WTC11 (cell line): ENCODE results near the gene SOCS3. TPM values are rescaled to one million over a fixed set of nuclear protein-coding genes. Genes with fewer than 3 reads are reported as not detected.

Experiments used
- ATAC-seq: fragments of 200-7000 bp; cut with Tn5 transposase; 2 replicates; pipeline ENCODE4 v1.10.0; 2021; ENCODE audit warnings: mild to moderate bottlenecking, moderate library complexity
- CTCF ChIA-PET: fragments of 300-600 bp; sonication (Branson Sonifier 250); formaldehyde crosslinking; loops from one replicate; lab custom pipeline; 2021; ENCODE audit warnings: antibody characterized with exemption; lab: Charles Lee
- POLR2A ChIA-PET: fragments of 350-600 bp; sonication (Branson Sonifier 250); formaldehyde crosslinking; loops from one replicate; lab custom pipeline; 2021; ENCODE audit warnings: antibody characterized with exemption; lab: Charles Lee
- DNase-seq: peaks from one replicate; pipeline ENCODE4 v3.0.0; 2021; ENCODE audit warnings: low spot score
- H3K27ac Mint-ChIP-seq: 2 replicates; pipeline ENCODE4 v1.8.0; 2021; ENCODE audit warnings: mixed read lengths
- H3K27me3 Mint-ChIP-seq: 2 replicates; pipeline ENCODE4 v1.8.0; 2021; ENCODE audit warnings: low read depth, mild to moderate bottlenecking, moderate library complexity, mixed read lengths
- H3K36me3 Mint-ChIP-seq: 2 replicates; pipeline ENCODE4 v1.8.0; 2021; ENCODE audit warnings: mixed read lengths
- H3K4me1 Mint-ChIP-seq: 2 replicates; pipeline ENCODE4 v1.8.0; 2022; ENCODE audit warnings: mixed read lengths
- H3K4me3 Mint-ChIP-seq: 2 replicates; pipeline ENCODE4 v1.8.0; 2021; ENCODE audit warnings: mild to moderate bottlenecking, moderate library complexity, mixed read lengths
- H3K9me3 Mint-ChIP-seq: 2 replicates; pipeline ENCODE4 v1.8.0; 2021; ENCODE audit warnings: mixed read lengths
- CBFB ChIP-seq: sonication (generic); formaldehyde crosslinking; IDR thresholded peaks from 2 replicates; pipeline ENCODE4 v1.8.1; 2022; ENCODE audit warnings: mild to moderate bottlenecking, low read depth, missing genetic modification reagents
- CREB1 ChIP-seq: sonication (generic); formaldehyde crosslinking; IDR thresholded peaks from 2 replicates; pipeline ENCODE4 v1.8.0; 2023; ENCODE audit warnings: mild to moderate bottlenecking, missing genetic modification reagents
- ETV6 ChIP-seq: sonication (generic); formaldehyde crosslinking; IDR thresholded peaks from 2 replicates; pipeline ENCODE4 v1.8.1; 2022; ENCODE audit warnings: mild to moderate bottlenecking, missing genetic modification reagents
- GRHL2 ChIP-seq: fragments of 250-450 bp; sonication (Bioruptor Pico); IDR thresholded peaks from 2 replicates; pipeline ENCODE4 v1.8.0; 2022; ENCODE audit warnings: mild to moderate bottlenecking, moderate library complexity; ENCODE audit not compliant: insufficient replicate concordance, severe bottlenecking
- HMGA2 ChIP-seq: fragments of 250-450 bp; sonication (Bioruptor Pico); IDR thresholded peaks from 2 replicates; pipeline ENCODE4 v1.4.0; 2021; ENCODE audit warnings: mild to moderate bottlenecking, moderate library complexity
- RORB ChIP-seq: fragments of 250-450 bp; sonication (Bioruptor Pico); IDR thresholded peaks from 2 replicates; pipeline ENCODE4 v1.9.0; 2021; ENCODE audit warnings: mild to moderate bottlenecking
- SMAD3 ChIP-seq: sonication (generic); formaldehyde crosslinking; IDR thresholded peaks from 2 replicates; pipeline ENCODE4 v1.8.0; 2022; ENCODE audit warnings: missing genetic modification reagents, mild to moderate bottlenecking, borderline replicate concordance
- TEAD1 ChIP-seq: sonication (generic); formaldehyde crosslinking; IDR thresholded peaks from 2 replicates; pipeline ENCODE4 v1.8.0; 2022; ENCODE audit warnings: mild to moderate bottlenecking, missing genetic modification reagents
- ZNF121 ChIP-seq: sonication (generic); formaldehyde crosslinking; IDR thresholded peaks from 2 replicates; pipeline ENCODE4 v1.8.0; 2023; ENCODE audit warnings: missing genetic modification reagents
- ZNF416 ChIP-seq: fragments of 250-450 bp; sonication (Bioruptor Pico); IDR thresholded peaks from 2 replicates; pipeline ENCODE4 v1.9.0; 2021; ENCODE audit warnings: mild to moderate bottlenecking, inconsistent platforms
- total RNA-seq: library from RNA; stranded (reverse); gene quantifications from 3 replicates; pipeline ENCODE4 v1.2.3, GENCODE V29; 2021
- TF ChIP-seq, protein P1 (sequence below): sonication (generic); formaldehyde crosslinking; IDR thresholded peaks from 2 replicates; pipeline ENCODE4 v1.8.1; 2023; ENCODE audit warnings: mild to moderate bottlenecking, moderate library complexity, missing genetic modification reagents
- TF ChIP-seq, protein P2 (sequence below): sonication (generic); formaldehyde crosslinking; IDR thresholded peaks from 2 replicates; pipeline ENCODE4 v1.8.1; 2023; ENCODE audit warnings: mild to moderate bottlenecking, missing genetic modification reagents
- TF ChIP-seq, protein P3 (sequence below): sonication (generic); formaldehyde crosslinking; IDR thresholded peaks from 2 replicates; pipeline ENCODE4 v1.8.0; 2022; ENCODE audit warnings: mild to moderate bottlenecking, missing genetic modification reagents
- TF ChIP-seq, protein P4 (sequence below): fragments of 250-450 bp; sonication (Bioruptor Pico); IDR thresholded peaks from 2 replicates; pipeline ENCODE4 v1.9.0; 2021; ENCODE audit warnings: moderate library complexity, mild to moderate bottlenecking, inconsistent platforms, borderline replicate concordance
- TF ChIP-seq, protein P5 (sequence below): sonication (generic); formaldehyde crosslinking; IDR thresholded peaks from 2 replicates; pipeline ENCODE4 v1.8.0; 2022; ENCODE audit warnings: mild to moderate bottlenecking, missing genetic modification reagents
- TF ChIP-seq, protein P6 (sequence below): sonication (generic); formaldehyde crosslinking; IDR thresholded peaks from 2 replicates; pipeline ENCODE4 v1.8.1; 2022; ENCODE audit warnings: missing genetic modification reagents, borderline replicate concordance

The SOCS3 gene
- total RNA-seq, 1 experiment from 2014 or later = 23.8 TPM

DNA sequence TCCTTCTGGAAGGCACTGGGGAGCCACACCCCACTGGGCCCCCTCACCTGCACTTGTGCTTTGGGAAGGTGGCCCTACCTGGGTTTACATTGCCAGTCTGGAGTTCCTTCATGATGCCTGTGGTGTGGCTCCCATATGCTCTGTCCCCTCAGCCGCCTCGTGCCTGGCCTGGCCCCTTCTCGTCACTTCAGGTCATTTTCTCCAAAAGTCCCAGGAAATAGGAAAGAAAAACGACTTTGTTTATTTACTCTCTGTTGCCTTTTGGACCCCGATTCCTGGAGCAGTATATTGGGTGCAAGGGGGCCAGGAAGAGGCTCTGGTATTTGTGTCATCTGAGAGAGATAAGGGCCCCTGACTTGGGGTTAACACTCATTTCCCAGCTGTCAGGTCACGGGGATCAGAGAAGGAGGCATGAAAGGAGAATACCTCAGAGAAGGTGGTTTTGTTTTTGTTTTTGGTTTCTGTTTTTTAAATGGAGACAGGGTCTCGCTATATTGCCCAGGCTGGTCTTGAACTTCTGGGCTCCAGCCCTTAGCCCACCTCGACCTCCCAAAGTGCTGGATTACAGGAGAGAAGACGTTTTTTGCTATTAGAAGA is 4.7 kb downstream of the SOCS3 start:
- no peak for ATAC-seq
- Mint-ChIP-seq H3K4me1 (peaks cover 69% of the 10 kb centered on the region), H3K27me3 (peaks cover 23% of the 10 kb centered on the region), H3K36me3 (peaks cover 6% of the 10 kb centered on the region), H3K9me3 (no peaks in the 10 kb centered on the region), H3K4me3 (peak overlapping the region; percentile 29; the same call in 1 of the 2 replicates), H3K27ac (no peak overlapping the region)
- no peak for TF ChIP-seq GRHL2 (CRISPR knock-in tag)
- TF ChIP-seq, protein P1, sequence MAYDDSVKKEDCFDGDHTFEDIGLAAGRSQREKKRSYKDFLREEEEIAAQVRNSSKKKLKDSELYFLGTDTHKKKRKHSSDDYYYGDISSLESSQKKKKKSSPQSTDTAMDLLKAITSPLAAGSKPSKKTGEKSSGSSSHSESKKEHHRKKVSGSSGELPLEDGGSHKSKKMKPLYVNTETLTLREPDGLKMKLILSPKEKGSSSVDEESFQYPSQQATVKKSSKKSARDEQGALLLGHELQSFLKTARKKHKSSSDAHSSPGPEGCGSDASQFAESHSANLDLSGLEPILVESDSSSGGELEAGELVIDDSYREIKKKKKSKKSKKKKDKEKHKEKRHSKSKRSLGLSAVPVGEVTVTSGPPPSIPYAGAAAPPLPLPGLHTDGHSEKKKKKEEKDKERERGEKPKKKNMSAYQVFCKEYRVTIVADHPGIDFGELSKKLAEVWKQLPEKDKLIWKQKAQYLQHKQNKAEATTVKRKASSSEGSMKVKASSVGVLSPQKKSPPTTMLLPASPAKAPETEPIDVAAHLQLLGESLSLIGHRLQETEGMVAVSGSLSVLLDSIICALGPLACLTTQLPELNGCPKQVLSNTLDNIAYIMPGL (CRISPR knock-in tag) = no peak
- TF ChIP-seq ZNF416 (CRISPR knock-in tag) = no peak
- TF ChIP-seq, protein P2, sequence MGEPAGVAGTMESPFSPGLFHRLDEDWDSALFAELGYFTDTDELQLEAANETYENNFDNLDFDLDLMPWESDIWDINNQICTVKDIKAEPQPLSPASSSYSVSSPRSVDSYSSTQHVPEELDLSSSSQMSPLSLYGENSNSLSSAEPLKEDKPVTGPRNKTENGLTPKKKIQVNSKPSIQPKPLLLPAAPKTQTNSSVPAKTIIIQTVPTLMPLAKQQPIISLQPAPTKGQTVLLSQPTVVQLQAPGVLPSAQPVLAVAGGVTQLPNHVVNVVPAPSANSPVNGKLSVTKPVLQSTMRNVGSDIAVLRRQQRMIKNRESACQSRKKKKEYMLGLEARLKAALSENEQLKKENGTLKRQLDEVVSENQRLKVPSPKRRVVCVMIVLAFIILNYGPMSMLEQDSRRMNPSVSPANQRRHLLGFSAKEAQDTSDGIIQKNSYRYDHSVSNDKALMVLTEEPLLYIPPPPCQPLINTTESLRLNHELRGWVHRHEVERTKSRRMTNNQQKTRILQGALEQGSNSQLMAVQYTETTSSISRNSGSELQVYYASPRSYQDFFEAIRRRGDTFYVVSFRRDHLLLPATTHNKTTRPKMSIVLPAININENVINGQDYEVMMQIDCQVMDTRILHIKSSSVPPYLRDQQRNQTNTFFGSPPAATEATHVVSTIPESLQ (CRISPR knock-in tag) = no peak
- TF ChIP-seq, protein P3, sequence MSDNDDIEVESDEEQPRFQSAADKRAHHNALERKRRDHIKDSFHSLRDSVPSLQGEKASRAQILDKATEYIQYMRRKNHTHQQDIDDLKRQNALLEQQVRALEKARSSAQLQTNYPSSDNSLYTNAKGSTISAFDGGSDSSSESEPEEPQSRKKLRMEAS (CRISPR knock-in tag) = no peak
- TF ChIP-seq, protein P4, sequence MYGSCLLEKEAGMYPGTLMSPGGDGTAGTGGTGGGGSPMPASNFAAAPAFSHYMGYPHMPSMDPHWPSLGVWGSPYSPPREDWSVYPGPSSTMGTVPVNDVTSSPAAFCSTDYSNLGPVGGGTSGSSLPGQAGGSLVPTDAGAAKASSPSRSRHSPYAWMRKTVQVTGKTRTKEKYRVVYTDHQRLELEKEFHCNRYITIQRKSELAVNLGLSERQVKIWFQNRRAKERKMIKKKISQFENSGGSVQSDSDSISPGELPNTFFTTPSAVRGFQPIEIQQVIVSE = no peak
- POLR2A ChIA-PET = interaction anchor here (0.6 to 1.5 kb wide), 2 partner anchors 11 to 102 kb away, joined by 3 to 7 read pairs; no protein-coding TSS in a partner anchor
- CTCF ChIA-PET = interaction anchor here (1.5 kb wide), 2 partner anchors 10 to 66 kb away, joined by 4 to 10 read pairs; no protein-coding TSS in a partner anchor
- DNase-seq = no peak

DNA sequence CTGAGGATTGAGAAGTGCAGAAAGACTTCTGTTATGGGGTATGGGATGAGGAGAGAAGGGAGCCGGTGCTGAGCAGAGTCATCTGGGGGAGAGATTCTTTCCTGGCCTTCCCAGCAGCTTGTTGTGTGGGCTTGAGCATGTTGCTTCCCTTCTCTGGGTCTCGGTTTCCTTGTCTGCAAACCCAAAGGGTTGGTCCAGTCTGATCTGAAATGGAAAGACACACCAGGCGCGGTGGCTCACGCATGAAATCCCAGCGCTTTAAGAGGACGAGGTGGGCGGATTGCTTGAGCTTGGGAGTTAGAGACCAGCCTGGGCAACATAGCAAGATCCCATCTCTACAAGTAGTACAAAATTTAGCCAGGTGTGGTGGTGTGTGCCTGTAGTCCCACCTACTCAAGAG is 6.0 kb downstream of the SOCS3 start:
- ATAC-seq = no peak
- no peak for DNase-seq
- Mint-ChIP-seq H3K4me1 (peaks cover 70% of the 10 kb centered on the region), H3K36me3 (peaks cover 6% of the 10 kb centered on the region), H3K27me3 (peaks cover 23% of the 10 kb centered on the region), H3K4me3 (peak overlapping the region; percentile 65), H3K9me3 (no peaks in the 10 kb centered on the region), H3K27ac (peak overlapping the region; percentile 96)
- ChIA-PET POLR2A (no interaction called here), CTCF (interaction anchor here (0.6 to 1.2 kb wide), 2 partner anchors 36 to 1964 kb away, joined by 3 to 5 read pairs; no protein-coding TSS in a partner anchor)
- TF ChIP-seq ZNF121 (CRISPR knock-in tag) (peak; percentile 100), HMGA2 (CRISPR knock-in tag) (no peak), CREB1 (CRISPR knock-in tag) (no peak)
- TF ChIP-seq, protein P5, sequence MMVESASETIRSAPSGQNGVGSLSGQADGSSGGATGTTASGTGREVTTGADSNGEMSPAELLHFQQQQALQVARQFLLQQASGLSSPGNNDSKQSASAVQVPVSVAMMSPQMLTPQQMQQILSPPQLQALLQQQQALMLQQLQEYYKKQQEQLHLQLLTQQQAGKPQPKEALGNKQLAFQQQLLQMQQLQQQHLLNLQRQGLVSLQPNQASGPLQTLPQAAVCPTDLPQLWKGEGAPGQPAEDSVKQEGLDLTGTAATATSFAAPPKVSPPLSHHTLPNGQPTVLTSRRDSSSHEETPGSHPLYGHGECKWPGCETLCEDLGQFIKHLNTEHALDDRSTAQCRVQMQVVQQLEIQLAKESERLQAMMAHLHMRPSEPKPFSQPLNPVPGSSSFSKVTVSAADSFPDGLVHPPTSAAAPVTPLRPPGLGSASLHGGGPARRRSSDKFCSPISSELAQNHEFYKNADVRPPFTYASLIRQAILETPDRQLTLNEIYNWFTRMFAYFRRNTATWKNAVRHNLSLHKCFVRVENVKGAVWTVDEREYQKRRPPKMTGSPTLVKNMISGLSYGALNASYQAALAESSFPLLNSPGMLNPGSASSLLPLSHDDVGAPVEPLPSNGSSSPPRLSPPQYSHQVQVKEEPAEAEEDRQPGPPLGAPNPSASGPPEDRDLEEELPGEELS = no peak
- TF ChIP-seq, protein P6, sequence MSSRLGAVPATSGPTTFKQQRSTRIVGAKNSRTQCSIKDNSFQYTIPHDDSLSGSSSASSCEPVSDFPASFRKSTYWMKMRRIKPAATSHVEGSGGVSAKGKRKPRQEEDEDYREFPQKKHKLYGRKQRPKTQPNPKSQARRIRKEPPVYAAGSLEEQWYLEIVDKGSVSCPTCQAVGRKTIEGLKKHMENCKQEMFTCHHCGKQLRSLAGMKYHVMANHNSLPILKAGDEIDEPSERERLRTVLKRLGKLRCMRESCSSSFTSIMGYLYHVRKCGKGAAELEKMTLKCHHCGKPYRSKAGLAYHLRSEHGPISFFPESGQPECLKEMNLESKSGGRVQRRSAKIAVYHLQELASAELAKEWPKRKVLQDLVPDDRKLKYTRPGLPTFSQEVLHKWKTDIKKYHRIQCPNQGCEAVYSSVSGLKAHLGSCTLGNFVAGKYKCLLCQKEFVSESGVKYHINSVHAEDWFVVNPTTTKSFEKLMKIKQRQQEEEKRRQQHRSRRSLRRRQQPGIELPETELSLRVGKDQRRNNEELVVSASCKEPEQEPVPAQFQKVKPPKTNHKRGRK = no peak

DNA sequence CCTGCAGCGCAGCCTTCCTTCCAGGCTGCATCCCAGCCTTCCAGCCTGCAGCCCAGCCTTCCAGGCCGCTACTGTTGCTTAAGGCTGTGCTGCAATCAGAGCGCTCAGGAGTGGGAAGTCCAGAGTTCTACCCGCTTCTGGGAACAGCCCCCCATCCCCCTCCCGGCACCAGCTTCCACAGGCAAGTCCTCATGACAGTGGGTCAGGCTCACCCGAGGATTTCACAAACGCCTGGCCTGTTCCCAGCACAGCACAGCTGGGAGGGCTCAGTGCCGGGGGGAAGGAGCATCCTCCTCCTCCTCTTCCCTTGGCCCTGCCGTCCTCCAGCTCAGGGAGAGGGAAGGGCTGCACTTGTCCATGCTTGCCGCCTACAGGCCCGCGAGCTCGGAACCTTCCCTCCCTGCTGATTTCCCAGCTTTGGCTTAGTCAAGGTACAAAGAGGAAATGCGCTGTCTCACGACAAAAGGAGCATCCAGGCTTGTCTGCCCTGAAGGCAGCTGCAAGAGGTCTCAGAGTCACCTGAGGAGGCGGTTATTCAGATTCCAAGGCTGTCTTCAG is 8.3 kb downstream of the SOCS3 start:
- no peaks in the 10 kb centered on the region for H3K36me3 Mint-ChIP-seq
- TF ChIP-seq SMAD3 (0 out of 2 replicates have a peak, but pooled peaks have one; percentile 20), CBFB (CRISPR knock-in tag) (0 out of 2 replicates have a peak, but pooled peaks have one; percentile 52), RORB (no peak), TEAD1 (CRISPR knock-in tag) (peak; percentile 89; the same call in 1 of the 2 replicates), ETV6 (CRISPR knock-in tag) (peak; percentile 74)
- TF ChIP-seq, protein P5 = 0 out of 2 replicates have a peak, but pooled peaks have one; percentile 64

More for the DNA sequence above, 8.3 kb downstream of the SOCS3 start:
- ChIA-PET CTCF (interaction anchor here (0.8 kb wide), 1 partner anchor 165 kb away, joined by 3 read pairs; the partner anchor contains the start of gene TK1), POLR2A (interaction anchor here (1.0 kb wide), 1 partner anchor 38 kb away, joined by 3 read pairs; no protein-coding TSS in a partner anchor)
- H3K4me3 Mint-ChIP-seq = peak overlapping the region; percentile 61
- H3K27me3 Mint-ChIP-seq = peaks cover 7% of the 10 kb centered on the region
- peaks cover 47% of the 10 kb centered on the region for H3K4me1 Mint-ChIP-seq
- H3K9me3 Mint-ChIP-seq = no peaks in the 10 kb centered on the region
- DNase-seq = peak; percentile 75
- H3K27ac Mint-ChIP-seq = peak overlapping the region; percentile 91
- peak; percentile 27 for ATAC-seq
